IPS-NIHi7 (cell line): Measurements from ENCODE around the gene WDR93.
"Not testable (repeated sequence)": the region's sequence is repeated elsewhere in the genome, so short reads cannot be mapped to it uniquely, and the experiment has no call there.

Experiments
- DNase-seq: peaks from one replicate; pipeline ENCODE4 v3.0.0; 2012; ENCODE audit warnings: mixed read lengths; ENCODE audit errors: extremely low spot score

WDR93 gene

GRCh38 chr15:89769366-89769765, 78.8 kb downstream of the WDR93 start:
- DNase-seq = no peak

- DNase-seq = no peak
These were observed 79.4 kb downstream of the WDR93 start for GRCh38 chr15:89770041-89770440.

GRCh38 chr15:89772932-89773583, 82.4 kb downstream of the WDR93 start:
- DNase-seq = no peak

DNA sequence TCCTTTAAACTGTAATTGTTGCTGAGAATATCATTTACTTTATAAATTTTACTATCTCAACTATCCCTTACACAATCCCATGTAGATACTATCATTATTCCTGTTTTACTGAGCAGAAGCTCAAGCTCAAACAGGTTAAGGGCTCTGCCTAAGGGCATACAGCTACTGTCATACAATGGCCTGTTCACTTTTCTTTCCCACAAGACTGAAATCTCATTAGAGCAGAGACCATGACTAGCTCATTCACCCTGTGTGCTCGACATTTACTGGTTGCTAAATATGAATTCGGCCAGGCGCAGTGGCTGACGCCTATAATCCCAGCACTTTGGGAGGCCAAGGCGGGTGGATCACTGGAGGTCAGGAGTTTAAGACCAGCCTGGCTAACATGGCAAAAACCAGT, 83.9 kb downstream of the WDR93 start:
- no peak for DNase-seq

DNA sequence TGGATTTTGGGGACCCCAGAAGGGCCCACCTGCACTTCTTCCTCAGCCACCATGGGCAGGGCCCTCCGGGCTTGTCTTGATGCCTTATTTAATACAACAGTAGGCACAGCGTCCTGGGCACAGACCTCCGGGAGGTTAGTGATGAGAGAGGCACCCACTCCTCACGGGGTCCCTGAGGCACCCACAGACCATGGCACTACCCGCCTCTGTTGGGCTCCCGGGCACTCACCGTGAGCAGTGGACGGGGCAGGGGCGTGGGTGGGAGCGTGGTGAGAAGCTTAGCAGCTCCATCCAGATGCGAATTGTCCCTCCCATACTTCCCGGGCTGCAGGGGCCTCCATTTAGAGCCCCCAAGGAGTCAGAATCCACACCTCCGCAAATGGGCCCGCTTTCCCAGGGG, 85.2 kb downstream of the WDR93 start:
- no peak for DNase-seq

GRCh38 chr15:89776274-89777072, 85.9 kb downstream of the WDR93 start, which contains the start of gene MESP2:
Gene MESP2, plus strand, starts transcription at chr15:89776332. Its CDS starts 26 bp downstream, at chr15:89776358.
- peak; percentile 93 for DNase-seq

DNA sequence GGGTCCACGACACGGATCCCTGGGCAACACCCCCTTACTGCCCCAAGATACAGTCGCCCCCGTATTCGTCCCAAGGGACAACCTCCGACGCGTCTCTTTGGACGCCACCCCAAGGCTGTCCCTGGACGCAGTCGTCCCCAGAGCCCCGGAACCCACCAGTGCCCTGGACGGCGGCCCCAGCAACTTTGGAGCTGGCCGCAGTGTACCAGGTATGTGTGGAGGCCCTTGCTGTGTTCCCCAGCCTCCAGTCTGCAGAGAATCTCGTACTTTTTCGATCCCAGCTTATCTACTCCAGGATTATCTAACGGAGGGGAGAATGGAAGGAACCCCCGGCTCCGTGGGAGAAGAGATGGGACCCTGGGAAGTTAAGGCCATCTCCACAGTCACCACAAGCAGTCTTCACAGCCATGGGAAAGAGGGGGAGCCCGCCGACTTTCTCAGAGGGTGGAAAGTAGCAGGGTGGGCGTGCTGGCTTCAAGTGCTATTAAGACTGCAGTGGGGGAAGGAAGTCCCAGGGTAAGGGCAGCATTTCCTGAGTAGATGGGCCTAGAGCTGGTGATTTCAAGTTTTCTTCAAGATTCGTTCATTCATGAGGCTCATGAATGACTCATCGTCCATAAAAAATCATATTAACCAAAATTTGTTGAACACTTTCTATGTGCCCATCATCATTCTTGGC, 86.6 kb downstream of the WDR93 start:
- no peak for DNase-seq

DNA sequence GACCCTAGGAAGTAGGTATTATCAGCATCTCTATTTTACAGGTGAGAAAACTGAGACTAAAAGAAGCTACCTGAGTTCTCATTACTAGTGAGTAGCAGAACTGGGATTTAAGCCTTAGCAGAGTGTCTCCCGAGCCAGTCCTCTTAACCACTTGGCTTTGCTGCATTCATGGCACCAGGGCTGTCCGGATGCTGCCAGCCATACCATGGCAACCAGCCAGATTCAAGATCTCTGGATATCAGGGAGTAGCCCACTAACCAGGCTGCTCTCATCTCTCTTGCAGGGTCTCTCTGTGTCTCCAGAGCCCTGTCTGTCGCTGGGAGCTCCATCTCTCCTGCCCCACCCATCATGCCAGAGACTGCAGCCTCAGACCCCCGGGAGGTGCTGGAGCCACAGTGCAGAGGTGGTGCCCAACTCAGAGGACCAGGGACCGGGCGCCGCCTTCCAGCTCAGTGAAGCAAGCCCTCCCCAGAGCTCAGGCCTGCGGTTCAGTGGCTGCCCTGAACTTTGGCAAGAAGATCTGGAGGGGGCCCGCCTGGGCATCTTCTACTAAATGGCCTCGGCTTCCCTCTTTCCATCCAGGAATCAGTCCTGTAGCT, 87.3 kb downstream of the WDR93 start:
- DNase-seq = no peak

GRCh38 chr15:89778861-89779260, 88.2 kb downstream of the WDR93 start:
- DNase-seq = no peak

- DNase-seq = no peak
These were observed 90.0 kb downstream of the WDR93 start for GRCh38 chr15:89780601-89781000.

DNA sequence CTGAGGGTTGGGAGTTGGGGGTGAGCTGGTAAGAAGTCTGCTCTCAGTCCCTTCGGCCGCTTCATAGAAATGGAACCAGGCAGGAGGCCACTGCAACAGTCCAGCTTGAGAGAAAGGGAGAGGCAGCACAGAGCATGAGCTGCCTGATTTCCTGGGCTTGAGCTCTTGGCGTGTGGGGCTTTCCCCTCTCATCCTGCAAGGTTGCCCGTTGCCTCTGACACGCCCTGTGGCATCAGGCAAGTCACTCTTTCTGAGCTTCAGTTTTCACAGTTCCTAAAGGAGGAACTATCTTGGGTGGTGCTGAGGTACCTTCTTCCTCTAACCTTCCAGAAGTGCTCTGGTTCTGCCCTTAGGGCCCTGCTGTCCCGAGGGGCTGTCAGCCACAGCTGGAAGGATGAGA, 90.4 kb downstream of the WDR93 start:
- no peak for DNase-seq

- DNase-seq = no peak
These were observed 91.4 kb downstream of the WDR93 start for GRCh38 chr15:89781891-89782618.

GRCh38 chr15:89782619-89782950, 92.0 kb downstream of the WDR93 start:
- not testable (repeated sequence) for DNase-seq

- DNase-seq = peak; percentile 73
These were observed 92.7 kb downstream of the WDR93 start for GRCh38 chr15:89783111-89783860.

DNA sequence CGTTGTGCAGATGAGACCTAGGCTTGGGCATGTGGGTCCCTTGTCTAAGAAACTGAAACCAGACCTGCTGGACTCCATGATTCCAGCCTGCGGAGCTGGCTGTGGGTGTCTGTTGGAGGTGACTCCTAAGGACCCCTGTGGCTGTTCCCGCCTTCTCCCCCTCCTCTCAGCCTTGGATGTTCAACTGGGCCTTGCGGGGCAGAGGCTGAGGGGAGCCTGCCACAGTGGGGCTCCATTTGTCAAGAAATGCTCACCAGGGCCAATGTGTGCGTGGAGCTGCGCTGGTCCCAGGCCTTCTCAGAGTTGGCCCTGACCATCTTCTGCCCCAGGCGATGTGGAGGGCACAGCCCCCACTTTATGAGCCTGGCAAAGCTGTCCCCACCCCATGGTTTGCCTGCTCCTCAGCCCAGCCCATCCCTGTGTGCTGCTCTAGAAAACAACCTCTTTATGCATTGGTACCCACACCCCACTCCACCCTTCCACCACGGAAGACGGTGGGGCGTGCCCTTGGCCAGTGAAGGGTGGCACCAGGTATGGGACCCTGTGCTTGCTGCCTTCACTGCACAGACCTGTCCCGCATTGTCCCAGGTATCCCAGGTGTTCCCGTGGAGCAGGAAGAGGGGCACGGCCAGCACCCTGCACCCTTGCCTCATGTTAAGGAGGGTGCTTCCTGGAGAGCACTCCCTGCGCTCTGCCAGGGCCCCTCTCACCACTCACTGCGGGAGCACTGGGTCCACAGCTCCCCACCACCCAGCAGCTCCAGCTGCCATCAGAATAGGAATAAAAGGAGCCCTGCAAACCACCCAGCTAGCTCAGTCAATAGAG, 93.5 kb downstream of the WDR93 start:
- no peak for DNase-seq

DNA sequence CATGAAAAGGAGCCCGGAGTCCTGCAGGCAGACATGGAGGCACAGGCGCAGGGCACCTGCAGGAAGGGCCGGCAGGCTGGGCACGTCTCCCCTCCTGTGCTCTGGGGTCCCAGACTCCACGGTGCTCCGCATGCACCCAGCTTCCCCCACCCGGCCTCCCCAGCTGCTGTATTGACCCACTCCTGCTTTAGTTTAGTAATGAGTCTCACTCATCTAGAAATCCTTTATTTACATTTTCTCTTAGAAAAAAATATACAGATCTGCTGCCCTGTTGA, 94.0 kb downstream of the WDR93 start:
- no peak for DNase-seq

DNA sequence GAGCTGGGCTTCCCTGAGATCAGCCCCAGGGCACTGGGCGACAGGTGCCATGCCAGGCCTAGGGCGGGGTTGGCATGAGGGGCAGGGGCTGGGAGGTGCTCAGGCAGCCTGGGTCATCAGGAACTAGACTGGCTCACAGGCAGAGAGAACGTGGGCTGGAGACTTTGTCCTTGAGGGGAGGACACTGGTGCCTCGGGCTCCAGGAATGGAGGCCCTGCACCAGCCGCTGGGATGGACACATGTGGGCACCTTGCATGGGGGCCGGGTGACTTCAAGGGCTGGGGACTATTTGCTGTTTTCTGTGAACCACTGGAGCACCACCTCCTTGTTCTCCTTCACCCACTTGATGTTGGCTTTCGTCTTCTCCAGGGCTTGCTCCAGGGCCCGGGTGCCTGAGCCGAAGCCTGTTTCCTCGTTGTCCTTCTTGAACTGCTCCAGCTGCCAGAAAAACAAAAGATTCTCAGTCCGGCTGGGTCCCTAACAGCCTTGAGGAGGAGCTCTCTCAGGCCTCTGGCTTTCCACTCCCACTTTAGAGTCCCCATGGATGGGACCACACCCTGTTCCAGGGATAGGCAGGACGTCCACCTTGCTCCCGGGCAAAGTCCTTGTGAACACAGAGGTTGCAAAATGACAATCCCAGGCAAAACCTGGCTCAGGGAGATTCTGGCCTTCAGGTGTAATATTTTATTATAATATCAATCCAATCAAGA, 94.6 kb downstream of the WDR93 start:
- DNase-seq = no peak

DNA sequence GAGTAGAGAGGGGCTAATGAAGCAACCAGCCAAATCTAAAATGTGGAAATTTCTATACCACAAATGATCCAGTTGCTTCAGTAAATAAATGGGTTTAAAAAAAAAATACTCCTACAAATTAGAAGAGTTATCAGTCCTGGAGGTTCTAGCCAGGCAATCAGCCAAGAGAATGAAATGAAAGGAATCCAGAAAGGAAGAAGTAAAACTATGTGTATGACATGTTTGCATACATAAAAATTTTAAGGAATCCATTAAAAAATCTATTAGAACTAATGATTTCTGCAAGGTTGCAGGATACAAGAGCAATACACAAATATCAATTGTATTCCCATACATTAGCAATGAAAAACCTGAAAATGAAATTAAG, 95.1 kb downstream of the WDR93 start:
- no peak for DNase-seq

GRCh38 chr15:89787944-89788343, 97.3 kb downstream of the WDR93 start:
- no peak for DNase-seq

- DNase-seq = not testable (repeated sequence)
These were observed 98.0 kb downstream of the WDR93 start for GRCh38 chr15:89788585-89788984.
